Mammary epithelial cell (primary cell): Measurements from ENCODE around the gene POLL.
"Not testable (repeated sequence)": the region's sequence is repeated elsewhere in the genome, so short reads cannot be mapped to it uniquely, and the experiment has no call there.

ENCODE experiments used
- EZH2 ChIP-seq: IDR thresholded peaks from 2 replicates; pipeline ENCODE4 v1.6.1; 2012; ENCODE audit warnings: low read length, inconsistent platforms, borderline replicate concordance
- TF ChIP-seq, protein P1 (sequence below), 2 donors: IDR thresholded peaks in 1 of 2; conservative IDR thresholded peaks in 1 of 2; 2 replicates each; pipeline ENCODE4 v1.5.1; 2011 to 2012; ENCODE audit warnings: inconsistent platforms in 2 of 2, low read length in 2 of 2, mild to moderate bottlenecking in 2 of 2, control low read depth in 1 of 2, low read depth in 1 of 2; ENCODE audit not compliant: insufficient read depth in 1 of 2; ENCODE audit errors: extremely low read depth in 1 of 2

DNA sequence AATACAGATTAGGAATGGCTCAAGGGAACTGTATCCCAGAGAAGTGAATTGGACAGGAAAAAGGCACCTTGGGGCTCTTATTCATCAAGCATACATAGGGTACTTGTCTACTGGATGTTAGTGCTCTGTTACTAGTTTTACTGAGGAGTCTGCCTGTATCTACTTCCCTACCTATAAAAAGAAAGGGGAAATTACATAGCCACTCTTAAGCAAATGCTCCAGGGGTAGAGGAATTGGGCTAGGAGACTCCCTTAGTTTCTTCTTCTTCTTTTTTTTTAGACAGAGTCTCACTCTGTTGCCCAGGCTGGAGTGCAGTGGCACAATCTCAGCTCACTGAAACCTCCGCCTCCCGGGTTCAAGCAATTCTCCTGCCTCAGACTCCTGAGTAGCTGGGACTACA is 5.3 kb upstream of the POLL start:
- TF ChIP-seq, protein P1, sequence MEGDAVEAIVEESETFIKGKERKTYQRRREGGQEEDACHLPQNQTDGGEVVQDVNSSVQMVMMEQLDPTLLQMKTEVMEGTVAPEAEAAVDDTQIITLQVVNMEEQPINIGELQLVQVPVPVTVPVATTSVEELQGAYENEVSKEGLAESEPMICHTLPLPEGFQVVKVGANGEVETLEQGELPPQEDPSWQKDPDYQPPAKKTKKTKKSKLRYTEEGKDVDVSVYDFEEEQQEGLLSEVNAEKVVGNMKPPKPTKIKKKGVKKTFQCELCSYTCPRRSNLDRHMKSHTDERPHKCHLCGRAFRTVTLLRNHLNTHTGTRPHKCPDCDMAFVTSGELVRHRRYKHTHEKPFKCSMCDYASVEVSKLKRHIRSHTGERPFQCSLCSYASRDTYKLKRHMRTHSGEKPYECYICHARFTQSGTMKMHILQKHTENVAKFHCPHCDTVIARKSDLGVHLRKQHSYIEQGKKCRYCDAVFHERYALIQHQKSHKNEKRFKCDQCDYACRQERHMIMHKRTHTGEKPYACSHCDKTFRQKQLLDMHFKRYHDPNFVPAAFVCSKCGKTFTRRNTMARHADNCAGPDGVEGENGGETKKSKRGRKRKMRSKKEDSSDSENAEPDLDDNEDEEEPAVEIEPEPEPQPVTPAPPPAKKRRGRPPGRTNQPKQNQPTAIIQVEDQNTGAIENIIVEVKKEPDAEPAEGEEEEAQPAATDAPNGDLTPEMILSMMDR (conservative IDR thresholded peaks at IDR 0.05 in 1 of 2, IDR thresholded peaks at IDR 0.05 in 1 of 2; ENCODE audit: extremely low read depth in 1 of 2, insufficient read depth in 1 of 2, low read depth in 1 of 2, low read length in 2 of 2): not testable (repeated sequence)
- TF ChIP-seq EZH2: not testable (repeated sequence)
